ENCODE measurements around the gene CCDC138. TPM values are rescaled to one million over a fixed set of nuclear protein-coding genes. Genes with fewer than 3 reads are reported as not detected.

CCDC138 gene
- polyA plus RNA-seq, 2 donors: 2.5 to 2.8 TPM

DNA sequence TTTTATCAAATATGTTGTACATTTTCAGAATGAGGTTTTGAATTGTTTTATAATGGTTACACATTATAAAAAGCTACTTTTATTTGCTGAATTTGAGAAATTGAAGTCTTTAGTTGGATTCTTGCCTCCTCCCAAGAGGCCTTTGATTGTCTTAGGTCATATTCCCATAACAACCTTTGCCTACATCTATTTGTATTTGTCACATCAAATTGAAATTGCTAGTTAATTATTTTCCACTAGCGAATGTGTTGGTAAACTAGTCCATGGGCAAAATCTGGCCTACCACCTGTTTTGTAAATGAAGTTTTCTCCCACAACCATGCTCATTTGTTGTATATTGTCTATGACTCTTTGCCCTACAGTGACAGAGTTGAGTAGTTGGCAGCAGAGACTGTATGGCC, 60.4 kb downstream of the CCDC138 start:
- 82 to 89% methylated on average over 1 of the region's 1 CpG for WGBS, 2 donors
- H3K27me3 ChIP-seq (ENCODE audit: control insufficient read depth in 1 of 2, insufficient read depth in 2 of 2, low read length in 2 of 2): no peaks in the 10 kb centered on the region
- no peak overlapping the region for H3K4me3 ChIP-seq (ENCODE audit: low read depth in 1 of 2, low read length in 2 of 2)

DNA sequence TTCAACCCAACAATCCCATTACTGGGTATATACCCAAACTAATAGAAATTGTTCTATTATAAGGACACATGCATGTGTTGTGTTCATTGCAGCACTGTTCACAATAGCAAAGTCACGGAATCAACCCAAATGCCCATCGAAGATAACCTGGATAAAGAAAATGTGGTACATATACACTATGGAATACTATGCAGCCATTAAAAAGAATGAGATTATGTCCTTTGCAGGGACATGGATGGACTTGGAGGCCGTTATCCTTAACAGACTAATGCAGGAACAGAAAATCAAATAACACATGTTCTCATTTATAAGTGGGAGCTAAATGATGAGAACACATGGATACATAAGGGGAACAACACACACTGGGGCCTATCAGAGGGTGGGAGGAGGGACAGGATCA, 65.8 kb downstream of the CCDC138 start:
- Histone ChIP-seq H3K4me3 (ENCODE audit: low read depth in 1 of 2, low read length in 2 of 2) (no peak overlapping the region), H3K9me3 (ENCODE audit: control insufficient read depth in 2 of 2, insufficient read depth in 1 of 2, low read depth in 1 of 2, low read length in 1 of 2) (no peaks in the 10 kb centered on the region), H3K27me3 (ENCODE audit: control insufficient read depth in 1 of 2, insufficient read depth in 2 of 2, low read length in 2 of 2) (no peaks in the 10 kb centered on the region), H3K36me3 (ENCODE audit: control insufficient read depth in 2 of 2, insufficient read depth in 2 of 2, low read length in 1 of 2) (peaks cover 0 to 3% of the 10 kb centered on the region in 2 donors), H3K27ac (ENCODE audit: low read depth in 2 of 2, low read length in 1 of 2) (no peak overlapping the region), H3K4me1 (ENCODE audit: control insufficient read depth in 2 of 2, insufficient read depth in 2 of 2, low read length in 1 of 2) (peaks cover 0 to 3% of the 10 kb centered on the region in 2 donors)
- WGBS, 2 donors: 96 to 98% methylated on average over 3 of the region's 3 CpGs

More for the DNA sequence above, 60.4 kb downstream of the CCDC138 start:
- peaks cover 0 to 3% of the 10 kb centered on the region in 2 donors for H3K4me1 ChIP-seq (ENCODE audit: control insufficient read depth in 2 of 2, insufficient read depth in 2 of 2, low read length in 1 of 2)
- no peaks in the 10 kb centered on the region for H3K9me3 ChIP-seq (ENCODE audit: control insufficient read depth in 2 of 2, insufficient read depth in 1 of 2, low read depth in 1 of 2, low read length in 1 of 2)
- peaks cover 0 to 3% of the 10 kb centered on the region in 2 donors for H3K36me3 ChIP-seq (ENCODE audit: control insufficient read depth in 2 of 2, insufficient read depth in 2 of 2, low read length in 1 of 2)
- H3K27ac ChIP-seq (ENCODE audit: low read depth in 2 of 2, low read length in 1 of 2): no peak overlapping the region

- Histone ChIP-seq H3K27ac (ENCODE audit: low read depth in 2 of 2, low read length in 1 of 2) (no peak overlapping the region), H3K4me1 (ENCODE audit: control insufficient read depth in 2 of 2, insufficient read depth in 2 of 2, low read length in 1 of 2) (peaks cover 0 to 3% of the 10 kb centered on the region in 2 donors), H3K9me3 (ENCODE audit: control insufficient read depth in 2 of 2, insufficient read depth in 1 of 2, low read depth in 1 of 2, low read length in 1 of 2) (no peaks in the 10 kb centered on the region), H3K36me3 (ENCODE audit: control insufficient read depth in 2 of 2, insufficient read depth in 2 of 2, low read length in 1 of 2) (peaks cover 0 to 3% of the 10 kb centered on the region in 2 donors), H3K4me3 (ENCODE audit: low read depth in 1 of 2, low read length in 2 of 2) (no peak overlapping the region), H3K27me3 (ENCODE audit: control insufficient read depth in 1 of 2, insufficient read depth in 2 of 2, low read length in 2 of 2) (no peaks in the 10 kb centered on the region)
- 79 to 85% methylated on average over 2 of the region's 2 CpGs for WGBS, 2 donors
Observed at GRCh38 chr2:108853421-108853820, 66.8 kb downstream of the CCDC138 start.

DNA sequence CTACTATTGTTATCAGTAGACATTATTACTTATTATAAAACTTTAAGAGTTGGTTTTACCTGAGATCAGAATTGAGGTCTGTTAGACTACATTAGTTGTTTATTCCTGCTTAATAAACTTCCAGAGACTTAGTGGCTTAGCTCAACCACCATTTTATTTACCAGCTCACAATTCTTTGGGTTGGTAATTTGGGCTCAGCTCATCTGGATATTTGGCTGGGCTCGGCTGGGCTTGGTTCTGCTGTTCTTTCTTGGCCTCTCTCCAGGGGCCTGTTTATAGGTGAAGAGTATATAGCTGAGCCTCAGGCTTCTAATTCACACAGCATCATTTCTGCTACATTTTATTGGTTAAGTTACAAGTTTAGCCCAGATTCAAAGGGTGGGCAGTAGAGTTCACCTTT, 67.9 kb downstream of the CCDC138 start:
- Histone ChIP-seq H3K36me3 (ENCODE audit: control insufficient read depth in 2 of 2, insufficient read depth in 2 of 2, low read length in 1 of 2) (peaks cover 0 to 3% of the 10 kb centered on the region in 2 donors), H3K4me3 (ENCODE audit: low read depth in 1 of 2, low read length in 2 of 2) (no peak overlapping the region), H3K9me3 (ENCODE audit: control insufficient read depth in 2 of 2, insufficient read depth in 1 of 2, low read depth in 1 of 2, low read length in 1 of 2) (no peaks in the 10 kb centered on the region), H3K4me1 (ENCODE audit: control insufficient read depth in 2 of 2, insufficient read depth in 2 of 2, low read length in 1 of 2) (no peaks in the 10 kb centered on the region), H3K27me3 (ENCODE audit: control insufficient read depth in 1 of 2, insufficient read depth in 2 of 2, low read length in 2 of 2) (no peaks in the 10 kb centered on the region), H3K27ac (ENCODE audit: low read depth in 2 of 2, low read length in 1 of 2) (no peak overlapping the region)
- WGBS, 2 donors: 45% methylated on average over 1 of the region's 1 CpG

DNA sequence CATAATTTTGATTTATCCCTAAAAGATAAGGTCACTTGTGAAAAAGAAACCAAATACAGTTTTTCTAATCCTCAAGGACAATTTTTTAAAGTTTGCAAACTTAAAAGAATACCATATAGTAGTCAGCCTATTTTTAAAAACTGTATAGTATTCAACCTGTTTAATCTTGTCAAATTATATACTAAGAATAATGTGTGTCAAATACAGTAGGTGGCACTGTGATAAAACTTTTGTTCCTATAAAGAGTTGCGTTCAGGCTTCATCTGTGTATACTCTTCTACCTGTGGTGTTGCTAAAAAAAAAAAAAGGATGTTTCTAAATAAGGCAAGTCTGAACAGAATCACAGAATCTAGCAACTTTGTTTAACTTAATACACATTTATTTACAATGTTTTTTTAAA, 68.6 kb downstream of the CCDC138 start:
- WGBS, 2 donors: 27 to 31% methylated on average over 1 of the region's 1 CpG
- Histone ChIP-seq H3K4me3 (ENCODE audit: low read depth in 1 of 2, low read length in 2 of 2) (no peak overlapping the region), H3K27ac (ENCODE audit: low read depth in 2 of 2, low read length in 1 of 2) (no peak overlapping the region), H3K4me1 (ENCODE audit: control insufficient read depth in 2 of 2, insufficient read depth in 2 of 2, low read length in 1 of 2) (no peaks in the 10 kb centered on the region), H3K36me3 (ENCODE audit: control insufficient read depth in 2 of 2, insufficient read depth in 2 of 2, low read length in 1 of 2) (peaks cover 0 to 3% of the 10 kb centered on the region in 2 donors), H3K27me3 (ENCODE audit: control insufficient read depth in 1 of 2, insufficient read depth in 2 of 2, low read length in 2 of 2) (no peaks in the 10 kb centered on the region), H3K9me3 (ENCODE audit: control insufficient read depth in 2 of 2, insufficient read depth in 1 of 2, low read depth in 1 of 2, low read length in 1 of 2) (no peaks in the 10 kb centered on the region)

DNA sequence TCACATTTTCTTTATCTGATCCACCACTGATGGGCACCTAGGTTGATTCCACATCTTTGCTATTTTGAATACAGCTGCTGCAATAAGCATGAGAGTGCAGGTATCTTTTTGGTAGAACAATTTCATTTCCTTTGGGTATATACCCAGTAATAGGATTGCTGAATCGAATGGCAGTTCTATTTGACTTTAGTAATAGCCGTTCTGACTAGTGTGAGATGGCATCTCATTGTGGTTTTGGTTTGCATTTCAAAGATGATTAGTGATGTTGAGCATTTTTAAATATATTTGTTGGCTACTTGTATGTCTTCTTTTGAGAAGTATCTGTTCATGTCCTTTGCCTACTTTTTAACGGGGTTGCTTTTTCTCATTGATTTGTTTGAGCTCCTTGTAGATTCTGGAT, 72.3 kb downstream of the CCDC138 start:
- 91 to 93% methylated on average over 3 of the region's 3 CpGs for WGBS, 2 donors
- Histone ChIP-seq H3K4me1 (ENCODE audit: control insufficient read depth in 2 of 2, insufficient read depth in 2 of 2, low read length in 1 of 2) (no peaks in the 10 kb centered on the region), H3K4me3 (ENCODE audit: low read depth in 1 of 2, low read length in 2 of 2) (no peak overlapping the region), H3K27me3 (ENCODE audit: control insufficient read depth in 1 of 2, insufficient read depth in 2 of 2, low read length in 2 of 2) (no peaks in the 10 kb centered on the region), H3K9me3 (ENCODE audit: control insufficient read depth in 2 of 2, insufficient read depth in 1 of 2, low read depth in 1 of 2, low read length in 1 of 2) (no peaks in the 10 kb centered on the region), H3K27ac (ENCODE audit: low read depth in 2 of 2, low read length in 1 of 2) (no peak overlapping the region), H3K36me3 (ENCODE audit: control insufficient read depth in 2 of 2, insufficient read depth in 2 of 2, low read length in 1 of 2) (no peaks in the 10 kb centered on the region)

- peaks cover 0 to 2% of the 10 kb centered on the region in 2 donors for H3K9me3 ChIP-seq (ENCODE audit: control insufficient read depth in 2 of 2, insufficient read depth in 1 of 2, low read depth in 1 of 2, low read length in 1 of 2)
- no peak overlapping the region for H3K4me3 ChIP-seq (ENCODE audit: low read depth in 1 of 2, low read length in 2 of 2)
- H3K27me3 ChIP-seq (ENCODE audit: control insufficient read depth in 1 of 2, insufficient read depth in 2 of 2, low read length in 2 of 2): no peaks in the 10 kb centered on the region
- peaks cover 0 to 3% of the 10 kb centered on the region in 2 donors for H3K36me3 ChIP-seq (ENCODE audit: control insufficient read depth in 2 of 2, insufficient read depth in 2 of 2, low read length in 1 of 2)
- peaks cover 0 to 3% of the 10 kb centered on the region in 2 donors for H3K4me1 ChIP-seq (ENCODE audit: control insufficient read depth in 2 of 2, insufficient read depth in 2 of 2, low read length in 1 of 2)
- H3K27ac ChIP-seq (ENCODE audit: low read depth in 2 of 2, low read length in 1 of 2): no peak overlapping the region
Observed at GRCh38 chr2:108866041-108866440, 79.5 kb downstream of the CCDC138 start.

- H3K27me3 ChIP-seq (ENCODE audit: control insufficient read depth in 1 of 2, insufficient read depth in 2 of 2, low read length in 2 of 2): no peaks in the 10 kb centered on the region
- peaks cover 0 to 2% of the 10 kb centered on the region in 2 donors for H3K9me3 ChIP-seq (ENCODE audit: control insufficient read depth in 2 of 2, insufficient read depth in 1 of 2, low read depth in 1 of 2, low read length in 1 of 2)
- 90 to 93% methylated on average over 1 of the region's 1 CpG for WGBS, 2 donors
- H3K4me1 ChIP-seq (ENCODE audit: control insufficient read depth in 2 of 2, insufficient read depth in 2 of 2, low read length in 1 of 2): peaks cover 0 to 3% of the 10 kb centered on the region in 2 donors
- H3K27ac ChIP-seq (ENCODE audit: low read depth in 2 of 2, low read length in 1 of 2): no peak overlapping the region
- H3K36me3 ChIP-seq (ENCODE audit: control insufficient read depth in 2 of 2, insufficient read depth in 2 of 2, low read length in 1 of 2): peaks cover 0 to 3% of the 10 kb centered on the region in 2 donors
- no peak overlapping the region for H3K4me3 ChIP-seq (ENCODE audit: low read depth in 1 of 2, low read length in 2 of 2)
Observed at GRCh38 chr2:108868911-108869310, 82.3 kb downstream of the CCDC138 start.

DNA sequence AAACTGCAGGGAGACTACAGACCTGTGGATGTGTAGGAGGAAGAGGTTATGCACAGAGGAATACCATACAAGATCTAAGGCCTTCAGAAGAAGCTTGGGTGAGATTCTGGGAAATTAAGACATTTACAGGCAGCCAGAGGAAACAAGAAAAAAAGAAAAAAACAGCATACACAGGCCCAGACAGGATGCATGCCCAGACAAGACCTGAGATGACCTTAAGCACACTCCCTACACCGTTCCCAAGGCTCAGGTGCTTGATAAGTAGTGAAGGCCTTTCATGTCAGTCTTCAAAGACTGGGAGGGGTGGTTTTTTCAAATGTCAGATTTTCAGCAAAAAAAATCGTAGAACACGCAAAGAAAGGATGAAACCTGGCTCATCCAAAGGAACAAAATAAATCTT, 83.0 kb downstream of the CCDC138 start:
- Histone ChIP-seq H3K27me3 (ENCODE audit: control insufficient read depth in 1 of 2, insufficient read depth in 2 of 2, low read length in 2 of 2) (no peaks in the 10 kb centered on the region), H3K9me3 (ENCODE audit: control insufficient read depth in 2 of 2, insufficient read depth in 1 of 2, low read depth in 1 of 2, low read length in 1 of 2) (peaks cover 0 to 2% of the 10 kb centered on the region in 2 donors), H3K27ac (ENCODE audit: low read depth in 2 of 2, low read length in 1 of 2) (no peak overlapping the region), H3K4me1 (ENCODE audit: control insufficient read depth in 2 of 2, insufficient read depth in 2 of 2, low read length in 1 of 2) (peaks cover 0 to 3% of the 10 kb centered on the region in 2 donors), H3K4me3 (ENCODE audit: low read depth in 1 of 2, low read length in 2 of 2) (no peak overlapping the region), H3K36me3 (ENCODE audit: control insufficient read depth in 2 of 2, insufficient read depth in 2 of 2, low read length in 1 of 2) (peaks cover 0 to 3% of the 10 kb centered on the region in 2 donors)
- WGBS, 2 donors: 74 to 84% methylated on average over 3 of the region's 3 CpGs

DNA sequence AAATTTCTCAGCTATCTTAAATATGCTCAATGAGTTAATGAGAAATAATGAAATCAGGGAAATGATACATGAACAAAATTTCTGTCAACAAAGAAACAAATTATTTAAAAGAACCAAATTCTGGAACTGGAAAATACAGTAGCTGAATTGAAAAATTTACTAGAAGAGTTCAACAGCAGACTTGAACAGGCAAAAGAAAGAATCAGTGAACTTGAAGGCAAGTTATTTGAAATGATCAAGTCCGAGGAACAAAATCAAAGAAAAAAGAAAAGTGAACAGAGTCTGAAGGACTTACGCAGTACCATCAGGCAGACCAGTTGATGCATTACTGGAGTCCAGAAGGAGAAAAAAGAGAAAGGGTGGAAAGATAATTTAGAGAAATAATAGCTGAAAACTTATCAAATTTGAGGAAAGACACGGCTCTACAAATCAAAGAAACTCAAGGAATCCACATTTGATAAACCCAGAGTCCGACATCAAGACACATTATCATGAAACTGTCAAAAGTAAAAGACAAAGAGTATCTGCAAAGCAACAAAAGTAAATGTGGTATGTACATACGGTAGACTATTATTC, 83.6 kb downstream of the CCDC138 start:
- Histone ChIP-seq H3K36me3 (ENCODE audit: control insufficient read depth in 2 of 2, insufficient read depth in 2 of 2, low read length in 1 of 2) (peaks cover 0 to 3% of the 10 kb centered on the region in 2 donors), H3K9me3 (ENCODE audit: control insufficient read depth in 2 of 2, insufficient read depth in 1 of 2, low read depth in 1 of 2, low read length in 1 of 2) (peaks cover 0 to 2% of the 10 kb centered on the region in 2 donors), H3K4me3 (ENCODE audit: low read depth in 1 of 2, low read length in 2 of 2) (no peak overlapping the region), H3K27me3 (ENCODE audit: control insufficient read depth in 1 of 2, insufficient read depth in 2 of 2, low read length in 2 of 2) (no peaks in the 10 kb centered on the region), H3K27ac (ENCODE audit: low read depth in 2 of 2, low read length in 1 of 2) (no peak overlapping the region), H3K4me1 (ENCODE audit: control insufficient read depth in 2 of 2, insufficient read depth in 2 of 2, low read length in 1 of 2) (peaks cover 0 to 3% of the 10 kb centered on the region in 2 donors)
- WGBS, 2 donors: 97 to 99% methylated on average over 5 of the region's 5 CpGs
